Measurements from ENCODE around the gene GNAT2.

DNA sequence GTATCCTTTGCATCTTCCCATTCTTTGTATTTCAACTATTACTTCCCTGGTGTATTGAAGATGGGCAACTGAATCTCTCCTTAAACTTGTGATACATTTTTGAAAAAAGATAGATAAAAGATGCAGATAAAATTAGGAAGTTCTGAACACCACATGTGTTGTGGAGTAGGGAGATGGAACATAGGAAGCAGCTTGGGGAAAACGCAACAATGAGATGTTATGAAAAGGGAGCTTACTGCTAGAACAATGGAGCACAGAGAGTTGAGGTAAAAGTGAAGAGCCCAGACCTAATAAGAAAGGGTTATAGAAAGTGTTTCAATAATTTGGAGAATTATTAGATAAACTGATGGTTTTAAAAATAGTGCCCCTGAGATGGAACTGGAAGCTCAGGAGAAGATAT is 50.1 kb downstream of the GNAT2 start:
- TF ChIP-seq, protein P1, sequence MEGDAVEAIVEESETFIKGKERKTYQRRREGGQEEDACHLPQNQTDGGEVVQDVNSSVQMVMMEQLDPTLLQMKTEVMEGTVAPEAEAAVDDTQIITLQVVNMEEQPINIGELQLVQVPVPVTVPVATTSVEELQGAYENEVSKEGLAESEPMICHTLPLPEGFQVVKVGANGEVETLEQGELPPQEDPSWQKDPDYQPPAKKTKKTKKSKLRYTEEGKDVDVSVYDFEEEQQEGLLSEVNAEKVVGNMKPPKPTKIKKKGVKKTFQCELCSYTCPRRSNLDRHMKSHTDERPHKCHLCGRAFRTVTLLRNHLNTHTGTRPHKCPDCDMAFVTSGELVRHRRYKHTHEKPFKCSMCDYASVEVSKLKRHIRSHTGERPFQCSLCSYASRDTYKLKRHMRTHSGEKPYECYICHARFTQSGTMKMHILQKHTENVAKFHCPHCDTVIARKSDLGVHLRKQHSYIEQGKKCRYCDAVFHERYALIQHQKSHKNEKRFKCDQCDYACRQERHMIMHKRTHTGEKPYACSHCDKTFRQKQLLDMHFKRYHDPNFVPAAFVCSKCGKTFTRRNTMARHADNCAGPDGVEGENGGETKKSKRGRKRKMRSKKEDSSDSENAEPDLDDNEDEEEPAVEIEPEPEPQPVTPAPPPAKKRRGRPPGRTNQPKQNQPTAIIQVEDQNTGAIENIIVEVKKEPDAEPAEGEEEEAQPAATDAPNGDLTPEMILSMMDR (IDR thresholded peaks at IDR 0.05; ENCODE audit: extremely low read depth in 1 of 2, insufficient read depth in 1 of 2, low read depth in 1 of 2, low read length in 2 of 2), result no peak
- TF ChIP-seq, protein P2, sequence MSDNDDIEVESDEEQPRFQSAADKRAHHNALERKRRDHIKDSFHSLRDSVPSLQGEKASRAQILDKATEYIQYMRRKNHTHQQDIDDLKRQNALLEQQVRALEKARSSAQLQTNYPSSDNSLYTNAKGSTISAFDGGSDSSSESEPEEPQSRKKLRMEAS (IDR thresholded peaks at IDR 0.05; ENCODE audit: insufficient read depth, insufficient read length), result no peak
- TF ChIP-seq EZH2 (IDR thresholded peaks at IDR 0.05; ENCODE audit: borderline replicate concordance, low read depth, low read length, severe bottlenecking), result no peak
- no peak for TF ChIP-seq FOS (IDR thresholded peaks at IDR 0.05; ENCODE audit: borderline replicate concordance, insufficient read depth, low read length)
- TF ChIP-seq POLR2AphosphoS5 (IDR thresholded peaks at IDR 0.05; ENCODE audit: insufficient read depth, low read depth, low read length), result no peak
- TF ChIP-seq POLR2A (IDR thresholded peaks at IDR 0.05; ENCODE audit: low read depth, low read length), result no peak
- TF ChIP-seq JUN (IDR thresholded peaks at IDR 0.05; ENCODE audit: borderline replicate concordance, insufficient read depth, insufficient read length, low read depth), result no peak
- TF ChIP-seq MYC (IDR thresholded peaks at IDR 0.05; ENCODE audit: low read depth, low read length), result no peak
- TF ChIP-seq GATA2 (IDR thresholded peaks at IDR 0.05; ENCODE audit: insufficient read depth, insufficient read length, low read depth, low read length), result no peak

Measured in endothelial cell of umbilical vein (primary cell).